EL (cell line): Measurements from ENCODE around the gene TAF3.

ENCODE experiments used
- DNase-seq: peaks from one replicate; pipeline ENCODE4 v3.0.0-alpha.2; 2016

TAF3 gene

DNA sequence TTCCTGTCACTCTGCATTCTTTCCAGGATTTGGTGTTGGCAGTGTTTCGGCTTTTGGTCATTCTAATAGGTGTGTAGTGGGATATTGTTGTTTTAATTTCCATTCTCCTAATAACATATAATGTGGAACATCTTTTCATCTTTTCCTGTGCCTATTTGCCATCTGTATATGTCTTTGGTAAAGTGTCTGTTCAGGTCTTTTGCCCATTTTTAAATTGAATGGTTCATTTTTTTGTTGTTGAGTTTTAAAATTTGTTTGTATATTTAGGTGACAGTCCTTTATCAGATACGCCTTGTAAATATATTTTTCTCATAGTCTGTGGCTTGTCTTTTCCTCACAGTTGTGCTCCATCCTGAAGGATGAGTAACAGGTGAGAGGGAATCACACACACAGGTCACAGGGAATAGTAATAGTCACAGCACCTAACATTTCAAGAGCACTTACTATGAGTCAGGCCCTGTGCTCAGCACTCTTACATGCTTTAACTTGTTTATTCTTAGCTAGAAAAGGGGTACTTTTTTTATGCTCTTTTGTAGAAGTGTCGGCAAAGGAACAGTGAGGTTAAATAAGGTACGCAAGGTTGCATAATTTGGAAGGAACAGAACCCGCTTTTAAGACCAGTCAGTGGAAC is 119.1 kb downstream of the TAF3 start:
- DNase-seq: no peak

DNA sequence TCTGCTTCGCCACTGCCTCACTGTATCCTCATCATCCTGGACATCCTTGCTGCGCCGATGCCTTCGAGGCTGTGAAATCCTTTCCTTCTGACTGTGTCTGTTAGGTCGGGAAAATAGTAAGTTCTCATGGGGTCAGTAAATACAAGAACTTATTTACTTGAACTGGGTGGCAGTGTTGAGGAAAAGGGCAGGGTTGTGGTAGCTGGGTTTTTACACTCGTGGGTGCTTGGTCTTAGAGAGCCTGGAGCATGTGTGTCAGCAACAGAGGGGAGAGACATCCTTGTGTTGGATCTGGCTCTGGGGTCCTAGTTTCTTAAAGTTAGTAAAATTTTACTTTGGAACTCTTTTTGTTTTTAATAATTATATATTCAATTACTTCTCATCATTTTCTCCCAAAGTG is 123.3 kb downstream of the TAF3 start:
- no peak for DNase-seq

DNA sequence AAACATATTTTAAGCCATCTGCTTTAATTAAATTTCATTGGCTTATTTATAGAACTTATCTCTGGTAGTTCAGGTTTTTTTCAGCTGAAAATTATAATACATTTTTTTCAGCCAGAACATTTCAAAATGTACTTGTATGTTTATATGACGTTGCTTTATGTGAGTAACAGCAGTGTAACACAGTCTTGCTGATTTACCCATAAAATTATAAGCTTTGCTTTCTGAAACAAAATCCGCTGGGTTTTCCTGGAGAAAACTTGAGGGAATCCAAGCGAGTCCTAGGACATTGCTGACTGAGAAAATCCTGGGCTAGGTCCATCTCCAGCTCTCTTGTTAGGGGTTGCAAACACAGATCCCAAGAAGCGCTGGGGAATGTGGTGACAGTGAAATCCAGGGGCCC is 124.0 kb downstream of the TAF3 start:
- no peak for DNase-seq

DNA sequence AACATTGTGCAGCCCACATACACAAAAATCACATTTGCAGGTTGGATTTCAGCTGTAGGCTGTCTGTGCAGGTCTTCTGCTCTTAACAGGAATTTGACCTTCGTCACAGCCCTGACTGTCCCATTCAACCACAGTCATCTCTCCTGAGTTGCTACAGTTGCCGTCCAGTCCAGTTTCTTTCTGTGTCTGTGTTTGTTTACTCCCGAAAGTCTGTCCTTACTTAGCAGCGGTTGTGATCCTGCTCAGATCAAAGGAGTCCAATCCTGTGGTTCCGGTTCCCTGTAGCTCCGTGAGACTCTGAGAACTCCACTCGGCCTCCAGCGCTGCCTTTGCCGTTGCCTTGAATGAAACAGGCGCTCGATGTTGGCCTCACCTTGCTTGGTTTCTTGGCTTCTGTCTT is 124.6 kb downstream of the TAF3 start:
- DNase-seq: no peak

DNA sequence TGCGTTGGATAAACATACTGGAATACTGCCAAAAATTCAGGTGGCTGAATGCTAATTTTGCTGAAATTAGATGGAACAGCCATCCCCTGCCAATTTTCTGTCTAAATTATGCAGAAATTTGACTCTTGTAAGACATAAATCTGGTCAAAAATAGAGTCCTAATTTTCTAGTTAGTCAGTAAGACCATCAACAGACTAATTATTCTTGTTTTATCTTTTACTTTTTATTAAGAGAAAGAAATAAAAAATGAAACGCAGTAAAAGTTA is 125.8 kb downstream of the TAF3 start:
- no peak for DNase-seq

DNA sequence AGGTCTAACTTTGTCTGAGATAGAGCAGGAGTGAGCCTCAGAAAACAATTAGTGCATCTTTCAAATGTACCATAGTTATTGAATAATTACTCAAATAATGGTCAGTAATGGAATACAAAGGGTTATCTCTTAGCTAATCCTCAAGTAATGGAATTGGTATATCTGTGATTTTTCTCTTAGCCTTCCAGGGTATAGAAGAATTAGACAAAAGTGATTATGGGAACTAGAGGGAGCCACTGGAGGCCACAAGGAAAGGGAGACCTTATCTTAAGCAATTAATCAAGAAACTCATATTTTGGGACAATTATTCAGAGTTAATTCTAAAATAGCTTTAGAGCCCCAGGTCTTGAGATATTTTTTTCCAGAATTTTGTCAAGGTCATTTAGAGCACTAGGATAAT is 126.2 kb downstream of the TAF3 start:
- DNase-seq: no peak

DNA sequence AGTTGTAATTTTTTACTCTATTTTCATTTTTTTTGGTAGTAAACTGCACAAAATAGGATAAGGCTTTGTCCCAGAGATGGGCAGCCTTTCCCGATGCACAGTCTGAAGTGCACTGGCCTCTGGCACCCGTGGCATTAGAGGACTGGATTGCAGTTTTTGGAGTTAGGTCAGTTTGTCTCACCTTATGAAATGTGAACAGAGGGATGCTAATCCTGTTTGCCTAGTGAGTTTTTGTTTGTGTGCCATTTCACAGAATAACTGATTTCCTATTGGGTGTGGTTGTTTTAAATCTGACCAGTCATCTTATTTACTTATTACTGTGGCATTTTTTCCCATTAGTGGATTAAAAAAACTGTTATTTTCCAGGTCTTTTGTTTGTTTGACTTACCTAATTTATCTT is 126.7 kb downstream of the TAF3 start:
- no peak for DNase-seq

DNA sequence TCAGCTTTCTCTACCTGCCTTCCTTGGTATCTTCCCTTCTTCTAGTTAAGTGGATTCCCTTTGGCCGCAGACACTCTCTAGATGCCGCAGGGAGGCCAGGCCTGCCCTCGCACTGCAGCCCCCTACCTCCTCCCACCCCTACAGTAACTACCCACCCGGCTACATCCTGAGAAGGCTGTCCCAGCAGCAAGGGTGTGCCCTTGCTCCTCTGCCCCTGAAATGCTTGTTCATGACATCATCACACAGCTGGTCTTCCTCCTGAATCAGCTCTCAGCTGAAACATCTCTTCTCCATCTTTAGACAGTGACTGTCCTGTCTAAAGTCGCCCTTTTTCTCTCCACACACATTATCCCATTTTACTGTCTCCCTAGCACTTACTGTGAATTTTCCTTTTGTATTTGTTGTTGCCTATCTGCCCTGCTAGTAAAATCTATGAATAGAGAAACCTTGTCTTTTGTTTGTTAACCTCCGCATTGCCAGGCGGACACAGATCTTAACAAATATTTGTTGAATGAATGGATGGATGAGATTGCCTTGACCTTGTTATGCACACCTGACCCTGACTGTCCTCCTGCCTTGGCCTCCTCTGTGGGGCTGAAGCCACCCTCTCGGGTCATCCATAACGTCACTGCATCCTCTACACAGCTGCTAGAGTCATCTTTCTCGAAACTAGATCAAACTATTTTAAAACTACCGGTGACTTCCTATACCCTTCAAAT is 127.3 kb downstream of the TAF3 start:
- peak; percentile 63 for DNase-seq

DNA sequence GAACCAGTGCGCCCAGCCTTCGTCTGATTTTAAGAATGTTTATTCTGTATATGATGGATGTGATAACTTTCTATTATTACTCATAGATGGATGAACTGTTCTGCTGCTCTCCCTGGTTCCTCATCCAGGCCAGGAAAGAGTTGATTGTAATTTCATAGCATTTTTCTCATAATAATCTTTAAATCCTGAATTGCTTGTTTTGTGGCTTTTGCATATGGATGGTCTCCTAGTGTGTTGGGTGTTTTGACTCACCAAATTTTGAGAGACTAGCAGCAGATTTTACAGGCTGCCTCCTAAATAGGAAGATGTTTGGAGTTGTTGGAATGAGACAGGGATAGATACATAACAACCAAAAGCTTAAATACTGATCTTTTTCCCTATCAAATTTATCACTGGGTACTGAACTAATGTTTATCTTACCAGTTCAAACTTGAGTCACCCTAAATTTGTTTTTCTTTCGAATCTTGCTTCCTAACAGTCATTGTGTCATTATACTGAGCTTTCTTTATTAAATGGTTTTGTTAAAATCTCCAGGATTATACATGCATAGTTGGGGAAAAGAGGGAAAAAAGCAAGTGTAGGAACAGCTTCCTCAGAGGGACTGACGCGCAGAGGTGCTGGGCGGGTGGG is 130.2 kb downstream of the TAF3 start:
- DNase-seq: peak; percentile 31

DNA sequence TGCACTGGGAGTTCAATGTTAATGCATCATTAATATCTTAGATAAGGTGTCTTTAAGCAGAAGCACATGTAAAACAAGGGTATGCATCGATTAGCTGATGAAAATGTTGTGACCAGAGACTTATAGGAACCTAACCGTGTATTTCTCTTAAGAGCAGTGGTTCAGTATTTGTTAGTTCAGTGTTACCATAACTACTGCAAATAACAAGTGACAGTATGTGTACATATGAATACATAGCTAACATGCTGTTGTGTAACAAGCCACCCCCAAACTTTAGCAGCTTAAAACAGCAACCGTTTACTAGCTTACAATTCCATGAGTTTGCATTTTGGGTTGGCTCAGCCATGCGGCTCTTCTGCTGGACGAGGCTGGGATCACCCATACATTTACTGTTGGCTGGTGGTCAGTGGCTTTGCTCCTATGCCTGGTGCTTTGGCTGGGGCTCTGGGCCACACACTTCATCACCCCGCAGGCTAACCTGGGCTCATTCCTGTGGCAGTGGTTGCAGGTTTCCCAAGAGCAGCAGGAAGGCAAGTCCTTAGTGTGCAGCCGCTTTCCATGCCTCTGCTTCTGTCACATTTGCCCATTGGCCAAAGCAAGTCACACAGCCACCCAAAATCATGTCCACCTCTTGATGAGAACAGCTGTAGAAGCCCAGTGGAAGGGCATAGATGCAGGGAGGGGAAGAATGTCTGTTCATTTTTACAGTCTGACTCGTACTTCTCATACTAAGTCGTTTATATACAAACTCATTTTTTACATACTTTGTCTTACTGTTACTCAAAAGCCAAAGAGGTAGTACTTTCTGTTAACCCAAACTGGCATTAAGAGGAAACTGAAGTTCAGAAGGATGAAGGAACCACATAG is 132.9 kb downstream of the TAF3 start:
- DNase-seq: peak; percentile 56

DNA sequence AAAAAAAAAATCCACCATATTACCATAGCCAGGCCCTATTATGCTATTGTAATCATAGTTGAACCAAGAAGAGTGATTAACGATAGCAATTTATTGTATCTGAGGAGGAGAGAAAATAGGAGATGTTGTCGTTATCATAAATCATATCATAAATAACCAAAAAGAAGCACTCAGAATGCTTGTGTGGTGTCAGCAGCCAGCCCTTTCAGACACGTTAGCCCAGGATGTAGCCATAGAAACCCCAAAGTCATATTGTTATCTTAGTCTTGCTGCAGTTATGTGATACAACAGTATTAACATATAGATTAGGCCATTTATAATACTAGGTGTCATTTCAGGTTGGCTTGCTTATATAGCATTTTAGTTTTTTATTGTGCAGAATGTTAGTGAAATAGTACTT is 134.0 kb downstream of the TAF3 start:
- no peak for DNase-seq

DNA sequence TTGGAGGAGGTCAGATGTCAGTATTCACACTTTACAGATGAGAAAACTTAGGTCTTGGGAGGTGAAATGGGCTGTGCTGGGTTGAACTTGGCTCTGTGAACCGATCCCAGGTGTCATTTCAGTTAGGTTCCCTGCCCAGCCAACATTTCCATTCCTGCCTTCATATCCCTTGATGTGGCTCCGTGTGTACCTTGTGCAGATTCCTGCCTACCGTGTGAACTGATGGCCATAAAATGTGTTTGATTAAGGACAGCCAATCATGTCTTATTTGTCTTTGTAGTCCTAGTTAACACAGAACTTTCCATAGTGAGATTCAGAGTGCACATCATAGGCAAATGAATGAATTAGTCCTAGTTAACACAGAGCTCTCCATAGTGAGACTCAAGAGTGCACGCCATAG is 135.1 kb downstream of the TAF3 start:
- no peak for DNase-seq

DNA sequence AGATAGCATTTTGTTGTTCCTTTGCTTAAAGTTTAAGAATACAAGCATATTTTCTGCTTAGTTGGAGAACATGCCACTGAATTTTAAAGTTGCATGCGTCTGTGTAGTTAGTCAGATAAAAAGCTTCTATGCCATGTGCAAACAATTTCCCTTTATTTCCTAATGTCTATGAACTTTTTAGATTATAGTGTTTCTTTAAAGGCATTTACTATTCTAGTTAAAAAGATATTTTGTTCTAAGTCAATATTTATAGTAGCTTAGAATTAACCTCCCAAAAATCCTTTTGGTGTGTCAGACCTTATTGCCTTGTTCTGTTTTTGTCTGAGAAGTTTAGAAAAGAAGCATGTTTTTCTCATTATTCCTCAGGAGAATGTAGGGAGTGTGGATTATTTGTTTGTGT is 137.1 kb downstream of the TAF3 start:
- DNase-seq: no peak

DNA sequence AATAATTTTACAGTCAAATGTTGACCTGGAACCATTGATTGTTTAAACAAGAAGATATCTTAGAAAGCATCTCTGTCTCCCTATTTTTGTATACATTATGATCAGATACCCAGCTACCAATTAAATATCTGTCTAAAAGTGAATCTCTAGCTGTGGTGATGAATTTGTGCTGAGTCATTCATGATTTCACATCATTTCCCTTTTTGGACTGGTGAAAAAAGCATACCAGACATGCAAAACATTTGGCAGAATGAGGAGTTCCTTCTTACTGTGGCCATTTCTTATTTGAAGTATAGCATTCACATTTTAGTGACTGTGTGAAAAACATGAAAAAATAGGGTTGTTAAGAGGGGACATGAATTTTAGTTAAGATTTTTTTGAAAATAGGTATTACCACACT is 138.2 kb downstream of the TAF3 start:
- DNase-seq: peak; percentile 73

DNA sequence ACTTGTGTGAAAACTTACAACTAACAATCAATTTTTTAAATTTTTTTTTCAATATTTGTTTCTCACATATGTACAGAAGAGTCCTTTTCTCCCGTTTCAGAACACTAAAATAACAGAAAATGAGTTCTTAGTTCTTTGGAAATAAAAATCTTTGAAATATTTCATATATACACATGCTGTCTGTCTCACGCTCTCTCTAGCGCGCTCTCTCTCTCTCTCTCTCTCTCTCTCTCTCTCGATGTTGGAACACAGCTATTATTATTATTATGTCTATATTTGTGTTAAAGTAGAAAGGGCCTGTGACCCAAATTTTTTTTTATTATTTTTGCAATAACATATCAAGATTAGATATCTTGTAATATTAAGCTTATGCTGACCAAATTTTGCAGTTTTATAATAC is 139.3 kb downstream of the TAF3 start:
- no peak for DNase-seq

DNA sequence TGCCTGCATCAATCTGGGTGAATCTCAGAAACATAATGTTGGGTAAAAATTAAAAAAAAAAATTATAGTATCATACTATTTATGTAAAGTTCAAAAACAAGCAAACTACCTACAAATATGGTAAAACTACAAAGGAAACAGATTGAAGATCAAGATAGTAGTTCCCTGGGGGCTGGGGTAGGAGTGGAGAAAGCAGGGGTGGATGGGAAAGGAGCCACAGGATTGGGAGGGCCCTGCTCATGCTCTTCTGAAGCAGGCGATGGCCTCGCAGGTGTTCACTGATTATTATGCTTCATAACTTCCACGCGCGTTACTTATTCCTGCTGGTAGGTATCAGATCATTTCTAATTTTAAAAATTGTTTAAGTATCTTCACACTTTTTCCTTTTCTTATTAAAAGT is 140.1 kb downstream of the TAF3 start:
- DNase-seq: no peak

DNA sequence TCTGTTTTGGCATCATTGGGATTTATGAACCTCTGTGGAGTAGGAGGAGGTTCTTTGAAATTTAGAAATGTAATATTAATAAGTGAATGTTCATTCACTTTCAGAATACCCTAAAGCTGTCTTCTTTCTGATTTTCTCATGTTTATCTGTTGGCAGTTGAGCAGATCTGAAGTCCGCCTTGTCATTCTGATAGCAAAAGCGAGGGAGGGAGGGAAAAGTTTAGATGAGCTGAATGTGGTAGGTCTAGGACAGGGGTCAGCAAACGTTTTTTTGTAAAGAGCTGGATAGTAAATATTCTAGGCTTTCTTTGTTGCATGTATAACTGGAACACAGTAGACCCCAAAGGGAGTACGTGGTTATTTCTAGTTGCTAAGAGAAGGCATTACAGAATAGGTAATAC is 141.8 kb downstream of the TAF3 start:
- no peak for DNase-seq

DNA sequence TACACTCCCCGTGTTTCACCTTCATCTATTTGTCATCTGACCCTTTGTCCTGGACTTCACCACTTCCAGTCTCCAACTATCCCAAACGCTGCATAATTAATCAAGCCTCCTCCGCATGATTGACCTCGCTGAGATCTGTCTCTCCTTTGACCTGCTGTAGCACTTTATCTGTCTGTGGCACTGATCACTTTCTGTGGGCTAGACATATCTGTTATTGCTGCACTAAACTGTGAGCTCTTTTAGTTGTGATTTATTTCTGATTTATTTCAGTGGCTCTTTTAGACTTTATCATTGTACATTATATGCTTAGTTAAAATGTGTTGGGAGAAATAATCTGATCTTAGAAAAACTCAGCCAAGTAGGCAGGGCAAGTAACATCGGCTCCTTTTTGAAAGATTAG is 144.3 kb downstream of the TAF3 start:
- no peak for DNase-seq

DNA sequence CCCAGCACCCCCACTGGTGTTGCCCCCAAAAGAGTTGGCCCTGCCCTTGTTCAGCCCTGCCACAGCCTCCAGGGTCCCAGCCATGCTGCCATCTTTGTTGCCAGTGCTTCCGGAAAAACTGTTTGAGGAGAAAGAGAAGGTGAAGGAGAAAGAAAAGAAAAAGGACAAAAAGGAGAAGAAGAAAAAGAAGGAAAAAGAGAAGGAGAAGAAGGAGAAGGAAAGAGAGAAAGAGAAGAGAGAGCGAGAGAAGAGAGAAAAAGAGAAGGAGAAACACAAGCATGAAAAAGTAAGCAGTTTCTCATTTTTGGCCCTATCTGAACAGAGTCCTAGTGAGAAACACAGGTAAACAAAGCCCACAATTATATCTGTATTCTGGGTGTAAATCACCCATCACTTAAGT is 147.2 kb downstream of the TAF3 start:
- DNase-seq: no peak

DNA sequence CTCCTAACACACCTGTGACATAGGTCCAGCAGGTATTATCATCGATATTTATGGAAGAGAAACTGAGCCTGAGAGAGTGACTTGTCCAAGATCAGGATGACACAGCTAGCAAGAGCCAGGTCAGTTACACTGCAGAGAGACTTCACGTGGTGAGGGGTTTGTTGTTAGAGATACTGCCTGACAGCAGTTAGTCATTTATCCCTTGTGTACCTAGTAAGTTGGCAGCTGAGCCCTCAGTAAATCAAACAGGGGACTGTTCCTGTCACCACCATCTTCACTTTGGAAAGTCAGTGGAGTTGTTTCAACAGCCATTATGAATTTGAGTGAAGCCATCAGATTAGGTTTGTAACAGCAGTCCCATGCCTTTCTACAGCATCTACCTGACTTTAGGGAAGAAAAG is 148.7 kb downstream of the TAF3 start:
- no peak for DNase-seq

DNA sequence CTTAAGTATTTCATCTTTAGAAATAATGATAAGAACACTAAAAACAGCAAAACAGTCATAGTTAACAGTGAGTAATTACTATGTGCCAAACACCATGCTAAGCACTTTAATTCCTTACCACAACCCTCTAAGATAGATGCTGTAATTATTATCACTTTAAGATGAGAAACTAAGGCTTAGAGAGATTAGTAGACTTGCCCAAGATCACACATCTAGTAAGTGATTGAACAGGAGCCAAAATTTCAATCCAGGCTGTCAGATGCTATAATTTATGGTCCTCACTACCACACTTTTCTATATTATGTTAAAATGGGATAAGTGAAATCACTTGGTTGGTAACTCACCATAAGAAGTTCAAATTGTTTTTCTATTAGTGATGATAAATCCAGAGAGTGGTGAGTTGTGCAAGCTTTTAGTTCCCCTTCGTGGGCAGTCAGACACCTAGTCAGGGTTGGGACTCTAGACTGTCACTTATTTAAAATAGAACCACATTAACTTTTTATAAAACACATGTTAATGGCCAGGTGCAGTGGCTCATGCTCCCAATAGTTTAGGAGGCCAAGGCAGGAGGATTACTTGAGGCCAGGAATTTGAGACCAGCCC is 150.3 kb downstream of the TAF3 start:
- DNase-seq: no peak

DNA sequence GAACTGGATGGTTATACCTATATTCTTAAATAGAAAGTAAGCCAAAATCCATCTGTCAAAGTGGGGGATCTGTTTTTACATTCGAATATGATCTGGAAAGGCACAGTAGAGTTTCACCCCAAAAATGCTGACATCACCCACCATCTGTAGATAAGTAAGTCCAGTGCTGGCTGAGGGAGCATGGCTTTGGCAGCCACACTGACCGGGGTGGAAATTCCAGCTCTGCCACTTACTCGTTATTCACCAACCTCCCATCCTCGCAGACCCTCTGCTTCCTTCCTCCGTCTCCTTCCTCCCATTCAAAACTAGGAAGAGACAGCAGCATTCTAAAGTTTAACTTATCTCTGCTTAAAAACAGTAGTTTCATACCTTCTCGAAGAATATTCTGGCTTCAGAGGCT is 151.3 kb downstream of the TAF3 start:
- no peak for DNase-seq

DNA sequence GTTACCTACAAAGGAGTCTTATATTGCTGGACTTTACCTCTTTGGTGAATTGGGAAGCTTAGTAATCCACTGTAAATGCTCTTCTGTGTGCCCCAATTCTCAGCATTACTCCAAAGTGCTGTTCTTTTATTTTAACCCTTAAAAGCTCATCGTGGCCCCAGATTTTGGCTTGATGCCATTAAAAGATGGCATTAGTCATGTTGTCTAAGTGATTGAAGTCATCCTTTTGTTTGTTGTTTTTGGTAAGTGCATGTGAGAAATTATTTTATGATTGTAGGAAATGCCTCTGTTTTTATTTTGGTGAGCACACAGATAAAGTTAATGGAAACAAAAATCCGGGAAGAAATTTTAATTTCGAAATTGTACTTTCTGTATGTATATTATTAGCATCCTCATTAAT is 153.6 kb downstream of the TAF3 start:
- DNase-seq: no peak

DNA sequence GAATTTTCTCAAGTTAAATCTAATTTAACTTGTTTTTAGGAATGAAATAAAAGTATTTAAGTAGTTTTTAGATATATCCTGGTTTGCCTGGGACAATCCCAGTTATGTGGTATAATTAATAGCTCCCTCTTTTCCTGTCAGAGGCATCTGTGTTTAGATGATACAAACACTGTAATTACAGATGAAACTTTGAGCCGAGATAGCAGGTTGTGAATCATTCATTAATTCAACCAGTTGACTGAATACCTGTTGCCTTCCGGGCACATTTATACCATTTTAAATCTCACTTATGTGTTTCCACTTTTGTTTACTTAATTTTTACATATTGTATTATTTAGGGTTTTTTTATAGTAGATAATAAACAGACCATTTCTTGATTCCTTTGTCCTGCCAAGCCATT is 154.1 kb downstream of the TAF3 start:
- DNase-seq: no peak
